ENCODE results near the gene TXLNA.

The TXLNA gene

DNA sequence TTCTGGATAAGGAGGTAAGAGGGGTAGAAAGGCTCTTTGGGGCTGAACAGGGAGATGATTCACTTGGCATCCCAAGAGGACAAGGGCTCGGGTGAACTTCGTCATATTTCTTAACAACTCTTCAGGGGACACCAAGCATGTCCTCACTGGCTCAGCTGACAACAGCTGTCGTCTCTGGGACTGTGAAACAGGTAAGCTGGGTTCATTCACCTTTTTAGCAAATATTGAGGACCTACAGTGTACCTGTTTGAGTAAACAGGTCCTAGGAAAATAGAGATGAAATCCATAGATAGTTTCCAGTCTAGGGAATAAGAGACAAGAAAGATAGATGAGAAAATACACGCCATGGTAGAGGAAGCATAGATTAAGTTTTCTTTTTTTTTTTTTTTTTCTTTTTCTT lies 44.8 kb downstream of the TXLNA start:
- Histone ChIP-seq H3K36me3 (ENCODE audit: insufficient read depth, low read length) (peaks cover 50% of the 10 kb centered on the region), H3K9me3 (ENCODE audit: low read length) (no peaks in the 10 kb centered on the region), H3K4me3 (ENCODE audit: low read length) (no peak overlapping the region), H3K4me1 (ENCODE audit: insufficient read depth, low read length) (peaks cover 15% of the 10 kb centered on the region), H2AFZ (ENCODE audit: low read depth, low read length) (no peak overlapping the region), H3K27me3 (ENCODE audit: insufficient read depth, low read length) (no peaks in the 10 kb centered on the region)

GRCh38 chr1:32228771-32229170 lies 49.3 kb downstream of the TXLNA start:
- no peak overlapping the region for H3K4me3 ChIP-seq (ENCODE audit: low read length)
- H3K27me3 ChIP-seq (ENCODE audit: insufficient read depth, low read length) = no peaks in the 10 kb centered on the region
- H3K36me3 ChIP-seq (ENCODE audit: insufficient read depth, low read length) = peaks cover 61% of the 10 kb centered on the region
- peaks cover 13% of the 10 kb centered on the region for H3K4me1 ChIP-seq (ENCODE audit: insufficient read depth, low read length)
- H3K9me3 ChIP-seq (ENCODE audit: low read length) = no peaks in the 10 kb centered on the region
- no peak overlapping the region for H2AFZ ChIP-seq (ENCODE audit: low read depth, low read length)

DNA sequence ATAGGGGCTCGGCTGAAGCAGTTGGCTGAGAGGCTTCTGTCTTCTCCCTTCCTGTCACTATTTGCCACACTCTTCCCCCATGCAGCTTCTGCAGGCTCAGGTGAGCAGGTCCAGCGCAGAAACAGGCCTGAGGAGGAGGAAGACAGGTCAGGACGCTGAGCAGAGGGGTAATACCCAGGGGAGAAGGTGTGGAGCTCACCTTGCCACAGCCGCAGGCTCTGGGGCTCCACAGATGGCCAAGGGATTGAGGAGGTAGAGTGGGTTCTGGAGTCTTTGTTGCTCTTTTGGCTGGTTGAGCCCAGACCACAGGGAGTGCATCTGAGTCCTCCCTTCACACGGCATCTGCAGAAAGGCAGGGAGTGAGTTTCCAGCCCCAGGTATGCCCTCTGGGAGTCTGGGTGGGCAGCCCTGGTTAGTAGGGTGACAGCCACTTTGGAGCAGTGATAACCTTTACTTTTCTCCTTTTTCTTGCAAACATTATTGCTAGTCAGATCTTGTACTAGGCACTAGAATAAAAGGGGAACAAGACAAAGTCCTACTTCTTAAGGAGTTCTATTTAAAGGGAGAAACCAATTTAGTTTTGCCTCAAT lies 52.5 kb downstream of the TXLNA start:
- Histone ChIP-seq H3K36me3 (ENCODE audit: insufficient read depth, low read length) (peaks cover 41% of the 10 kb centered on the region), H3K4me1 (ENCODE audit: insufficient read depth, low read length) (peaks cover 13% of the 10 kb centered on the region), H3K9me3 (ENCODE audit: low read length) (no peaks in the 10 kb centered on the region), H2AFZ (ENCODE audit: low read depth, low read length) (no peak overlapping the region), H3K4me3 (ENCODE audit: low read length) (no peak overlapping the region), H3K27me3 (ENCODE audit: insufficient read depth, low read length) (no peaks in the 10 kb centered on the region)

- Histone ChIP-seq H3K4me1 (ENCODE audit: insufficient read depth, low read length) (peaks cover 13% of the 10 kb centered on the region), H2AFZ (ENCODE audit: low read depth, low read length) (no peak overlapping the region), H3K4me3 (ENCODE audit: low read length) (no peak overlapping the region), H3K36me3 (ENCODE audit: insufficient read depth, low read length) (peaks cover 33% of the 10 kb centered on the region), H3K27me3 (ENCODE audit: insufficient read depth, low read length) (no peaks in the 10 kb centered on the region), H3K9me3 (ENCODE audit: low read length) (no peaks in the 10 kb centered on the region)
Measured at GRCh38 chr1:32232558-32233304, 53.3 kb downstream of the TXLNA start.

DNA sequence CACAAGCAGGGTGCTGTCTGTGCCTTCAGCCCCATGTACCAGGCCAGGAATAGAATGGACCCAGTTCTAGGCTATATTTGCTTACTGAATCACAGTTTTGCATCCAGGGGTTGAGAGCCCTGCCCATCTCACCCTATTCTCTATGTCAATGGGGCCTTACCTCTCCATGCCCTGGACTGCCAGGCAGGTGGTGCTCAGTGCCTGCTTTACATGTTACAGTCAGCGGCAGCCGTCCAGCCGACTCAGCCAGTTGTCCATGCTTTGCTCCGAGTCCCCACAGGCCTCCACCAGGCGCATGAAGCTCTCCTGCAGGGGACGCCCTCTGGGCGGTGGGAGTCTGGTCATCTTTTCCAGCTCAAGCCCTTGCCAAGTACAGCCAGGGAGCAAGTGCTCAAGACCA lies 55.3 kb downstream of the TXLNA start:
- no peak overlapping the region for H3K4me3 ChIP-seq (ENCODE audit: low read length)
- H3K9me3 ChIP-seq (ENCODE audit: low read length) = no peaks in the 10 kb centered on the region
- H3K27me3 ChIP-seq (ENCODE audit: insufficient read depth, low read length) = no peaks in the 10 kb centered on the region
- no peak overlapping the region for H2AFZ ChIP-seq (ENCODE audit: low read depth, low read length)
- H3K36me3 ChIP-seq (ENCODE audit: insufficient read depth, low read length) = peaks cover 19% of the 10 kb centered on the region
- H3K4me1 ChIP-seq (ENCODE audit: insufficient read depth, low read length) = peaks cover 13% of the 10 kb centered on the region

DNA sequence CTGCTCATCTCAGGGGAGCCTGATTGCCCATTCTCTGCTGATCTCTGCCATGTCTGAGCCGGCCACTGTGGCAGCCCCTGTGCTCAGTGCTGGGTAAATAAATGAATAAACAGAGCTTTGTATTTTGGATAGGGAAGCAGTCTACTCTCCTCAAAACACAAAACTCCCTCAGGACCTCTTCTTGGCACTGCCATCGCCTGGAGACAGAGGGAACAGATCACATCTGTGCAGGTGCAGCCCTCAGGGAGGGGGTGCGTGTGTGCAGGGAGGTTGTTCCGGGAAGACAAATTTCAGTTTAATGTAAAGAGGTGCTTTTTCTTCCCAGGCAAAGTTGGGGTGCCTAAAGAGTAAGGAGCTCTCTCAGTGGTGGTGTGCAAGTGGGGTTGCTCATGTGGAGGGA lies 59.9 kb downstream of the TXLNA start:
- Histone ChIP-seq H3K27me3 (ENCODE audit: insufficient read depth, low read length) (no peaks in the 10 kb centered on the region), H3K9me3 (ENCODE audit: low read length) (no peaks in the 10 kb centered on the region), H3K36me3 (ENCODE audit: insufficient read depth, low read length) (no peaks in the 10 kb centered on the region), H3K4me1 (ENCODE audit: insufficient read depth, low read length) (no peaks in the 10 kb centered on the region), H2AFZ (ENCODE audit: low read depth, low read length) (no peak overlapping the region), H3K4me3 (ENCODE audit: low read length) (no peak overlapping the region)

GRCh38 chr1:32239790-32240139 lies 60.3 kb downstream of the TXLNA start:
- no peak overlapping the region for H2AFZ ChIP-seq (ENCODE audit: low read depth, low read length)
- no peak overlapping the region for H3K4me3 ChIP-seq (ENCODE audit: low read length)
- no peaks in the 10 kb centered on the region for H3K4me1 ChIP-seq (ENCODE audit: insufficient read depth, low read length)
- H3K36me3 ChIP-seq (ENCODE audit: insufficient read depth, low read length) = no peaks in the 10 kb centered on the region
- H3K9me3 ChIP-seq (ENCODE audit: low read length) = no peaks in the 10 kb centered on the region
- H3K27me3 ChIP-seq (ENCODE audit: insufficient read depth, low read length) = no peaks in the 10 kb centered on the region

DNA sequence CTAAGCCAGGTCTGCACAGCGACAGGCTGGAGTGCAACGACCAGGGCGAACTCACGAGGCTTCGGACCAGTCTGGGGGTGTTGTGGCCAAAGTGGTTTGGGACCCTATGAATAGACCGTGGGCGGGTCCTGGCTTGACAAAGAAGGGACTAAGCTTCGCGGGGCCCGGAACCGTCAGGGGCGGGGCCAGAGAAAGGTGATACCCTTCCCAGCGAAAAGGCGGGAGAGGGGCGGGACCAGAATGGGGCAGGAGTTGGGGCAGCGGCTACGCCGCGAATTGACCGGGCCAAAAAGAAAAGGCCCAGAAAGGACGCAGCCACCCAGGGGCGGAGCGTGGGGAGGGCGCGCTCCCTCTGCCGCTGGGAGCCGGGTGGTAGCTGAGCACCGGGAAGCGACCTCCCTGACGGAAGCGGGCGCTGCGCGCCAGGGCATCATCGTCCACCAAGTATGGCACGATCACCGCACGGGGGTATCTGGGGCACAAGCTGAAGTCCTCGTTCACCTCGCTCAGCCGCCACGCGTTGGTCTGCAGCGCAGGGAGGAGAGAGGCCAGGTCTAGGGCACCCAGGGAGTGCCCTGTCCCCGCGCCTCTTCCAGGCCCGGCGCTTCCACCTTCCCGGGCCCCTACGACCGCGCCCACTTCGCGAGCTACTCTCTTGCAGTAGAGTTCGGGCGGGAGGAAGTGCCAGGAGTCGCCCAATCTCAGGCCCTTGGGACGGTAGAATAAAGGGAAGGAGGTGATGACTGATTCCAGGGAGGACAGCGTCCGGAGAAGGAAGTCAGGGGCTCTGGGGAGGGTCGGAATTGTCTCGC lies 60.9 kb downstream of the TXLNA start:
- Histone ChIP-seq H3K36me3 (ENCODE audit: insufficient read depth, low read length) (no peaks in the 10 kb centered on the region), H2AFZ (ENCODE audit: low read depth, low read length) (no peak overlapping the region), H3K4me3 (ENCODE audit: low read length) (no peak overlapping the region), H3K27me3 (ENCODE audit: insufficient read depth, low read length) (no peaks in the 10 kb centered on the region), H3K4me1 (ENCODE audit: insufficient read depth, low read length) (no peaks in the 10 kb centered on the region), H3K9me3 (ENCODE audit: low read length) (no peaks in the 10 kb centered on the region)

GRCh38 chr1:32241001-32241763 lies 61.7 kb downstream of the TXLNA start:
- Histone ChIP-seq H3K4me1 (ENCODE audit: insufficient read depth, low read length) (no peaks in the 10 kb centered on the region), H3K4me3 (ENCODE audit: low read length) (peak overlapping the region; percentile 29), H3K9me3 (ENCODE audit: low read length) (no peaks in the 10 kb centered on the region), H2AFZ (ENCODE audit: low read depth, low read length) (peak overlapping the region; percentile 15), H3K27me3 (ENCODE audit: insufficient read depth, low read length) (no peaks in the 10 kb centered on the region), H3K36me3 (ENCODE audit: insufficient read depth, low read length) (no peaks in the 10 kb centered on the region)

GRCh38 chr1:32242341-32242851 lies 62.9 kb downstream of the TXLNA start:
- Histone ChIP-seq H2AFZ (ENCODE audit: low read depth, low read length) (no peak overlapping the region), H3K4me3 (ENCODE audit: low read length) (no peak overlapping the region), H3K27me3 (ENCODE audit: insufficient read depth, low read length) (no peaks in the 10 kb centered on the region), H3K36me3 (ENCODE audit: insufficient read depth, low read length) (no peaks in the 10 kb centered on the region), H3K9me3 (ENCODE audit: low read length) (no peaks in the 10 kb centered on the region), H3K4me1 (ENCODE audit: insufficient read depth, low read length) (no peaks in the 10 kb centered on the region)

GRCh38 chr1:32246888-32247273 lies 67.4 kb downstream of the TXLNA start, which contains the start of gene FAM167B:
TSS of gene FAM167B (plus strand) at chr1:32247222. CDS start at chr1:32247422, 200 bp downstream.
- H2AFZ ChIP-seq (ENCODE audit: low read depth, low read length) = no peak within 1 kb of the TSS
- no peaks in the 10 kb centered on the region for H3K9me3 ChIP-seq (ENCODE audit: low read length)
- H3K4me1 ChIP-seq (ENCODE audit: insufficient read depth, low read length) = peaks cover 13% of the 10 kb centered on the region
- no peak within 1 kb of the TSS for H3K4me3 ChIP-seq (ENCODE audit: low read length)
- no peaks in the 10 kb centered on the region for H3K27me3 ChIP-seq (ENCODE audit: insufficient read depth, low read length)
- H3K36me3 ChIP-seq (ENCODE audit: insufficient read depth, low read length) = no peaks in the 10 kb centered on the region

GRCh38 chr1:32247452-32247851 lies 68.0 kb downstream of the TXLNA start:
- no peak overlapping the region for H3K4me3 ChIP-seq (ENCODE audit: low read length)
- no peak overlapping the region for H2AFZ ChIP-seq (ENCODE audit: low read depth, low read length)
- no peaks in the 10 kb centered on the region for H3K36me3 ChIP-seq (ENCODE audit: insufficient read depth, low read length)
- H3K4me1 ChIP-seq (ENCODE audit: insufficient read depth, low read length) = peaks cover 13% of the 10 kb centered on the region
- no peaks in the 10 kb centered on the region for H3K27me3 ChIP-seq (ENCODE audit: insufficient read depth, low read length)
- no peaks in the 10 kb centered on the region for H3K9me3 ChIP-seq (ENCODE audit: low read length)

Measured in neuron (in vitro differentiated cells).